Immature natural killer cell (primary cell): ENCODE measurements around the gene SSUH2. TPM values are rescaled to one million over a fixed set of nuclear protein-coding genes. Genes with fewer than 3 reads are reported as not detected.

ENCODE experiments used
- DNase-seq, 3 donors: peaks; one replicate each; pipeline ENCODE4 v3.0.0; 2022; ENCODE audit warnings: mixed read lengths in 1 of 3
- H3K27ac Mint-ChIP-seq, 6 donors: one replicate each; pipeline ENCODE4 v1.8.0; 2020; ENCODE audit warnings: mixed read lengths in 6 of 6, mild to moderate bottlenecking in 5 of 6, inconsistent platforms in 4 of 6, moderate library complexity in 3 of 6
- H3K27me3 Mint-ChIP-seq, 3 donors: one replicate each; pipeline ENCODE4 v1.8.0; 2020 to 2021; ENCODE audit warnings: low read depth in 3 of 3, mild to moderate bottlenecking in 3 of 3, mixed read lengths in 3 of 3, moderate library complexity in 3 of 3, inconsistent platforms in 1 of 3
- H3K36me3 Mint-ChIP-seq, 3 donors: one replicate each; pipeline ENCODE4 v1.8.0; 2020; ENCODE audit warnings: mixed read lengths in 3 of 3, inconsistent platforms in 2 of 3, mild to moderate bottlenecking in 2 of 3
- H3K4me1 Mint-ChIP-seq, 2 donors: one replicate each; pipeline ENCODE4 v1.8.0; 2020; ENCODE audit warnings: inconsistent platforms in 2 of 2, mild to moderate bottlenecking in 2 of 2, mixed read lengths in 2 of 2, moderate library complexity in 1 of 2
- H3K4me3 Mint-ChIP-seq, 5 donors: one replicate each; pipeline ENCODE4 v1.8.0; 2020; ENCODE audit warnings: mild to moderate bottlenecking in 5 of 5, mixed read lengths in 5 of 5, inconsistent platforms in 3 of 5, moderate library complexity in 3 of 5
- H3K9me3 Mint-ChIP-seq, 6 donors: one replicate each; pipeline ENCODE4 v1.8.0; 2020; ENCODE audit warnings: mild to moderate bottlenecking in 6 of 6, mixed read lengths in 6 of 6, inconsistent platforms in 4 of 6, moderate library complexity in 3 of 6
- polyA plus RNA-seq, 3 donors: library from polyadenylated mRNA; unstranded; fragments of 300-500 nt; fragmentation: Illumina TruSeq; gene quantifications; one replicate each; pipeline ENCODE4 v1.2.3, GENCODE V29; 2021

SSUH2 gene
- polyA plus RNA-seq, 3 donors from 2014 or later = not detected

DNA sequence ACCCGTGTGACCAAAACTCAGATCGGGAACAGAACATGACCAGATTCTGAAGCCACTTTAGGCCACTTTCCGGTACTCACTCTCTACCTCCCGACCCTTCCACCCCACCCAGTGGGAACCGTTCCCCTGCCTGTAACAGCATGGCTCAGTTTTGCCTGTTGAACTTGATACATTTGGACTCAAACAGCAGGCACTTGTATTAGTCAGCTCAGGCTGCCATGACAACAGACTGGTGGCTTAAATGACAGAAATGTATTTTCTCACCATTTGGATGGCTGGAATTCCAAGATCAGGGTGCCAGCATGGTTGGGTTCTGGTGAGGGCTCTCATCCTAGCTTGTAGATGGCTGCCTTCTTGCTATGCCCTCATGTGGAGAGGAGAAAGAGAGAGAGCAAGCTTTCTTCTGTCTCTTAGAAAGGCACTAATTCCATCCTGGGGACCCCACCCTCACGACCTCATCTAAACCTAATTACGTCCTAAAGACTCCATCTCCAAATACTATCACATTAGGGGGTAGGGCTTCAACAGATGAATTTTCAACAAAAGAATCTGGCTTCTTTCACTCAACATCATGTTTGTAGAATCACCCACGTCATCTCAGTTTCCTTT lies 9.3 kb upstream of the SSUH2 start:
- no peak overlapping the region for H3K27ac Mint-ChIP-seq

DNA sequence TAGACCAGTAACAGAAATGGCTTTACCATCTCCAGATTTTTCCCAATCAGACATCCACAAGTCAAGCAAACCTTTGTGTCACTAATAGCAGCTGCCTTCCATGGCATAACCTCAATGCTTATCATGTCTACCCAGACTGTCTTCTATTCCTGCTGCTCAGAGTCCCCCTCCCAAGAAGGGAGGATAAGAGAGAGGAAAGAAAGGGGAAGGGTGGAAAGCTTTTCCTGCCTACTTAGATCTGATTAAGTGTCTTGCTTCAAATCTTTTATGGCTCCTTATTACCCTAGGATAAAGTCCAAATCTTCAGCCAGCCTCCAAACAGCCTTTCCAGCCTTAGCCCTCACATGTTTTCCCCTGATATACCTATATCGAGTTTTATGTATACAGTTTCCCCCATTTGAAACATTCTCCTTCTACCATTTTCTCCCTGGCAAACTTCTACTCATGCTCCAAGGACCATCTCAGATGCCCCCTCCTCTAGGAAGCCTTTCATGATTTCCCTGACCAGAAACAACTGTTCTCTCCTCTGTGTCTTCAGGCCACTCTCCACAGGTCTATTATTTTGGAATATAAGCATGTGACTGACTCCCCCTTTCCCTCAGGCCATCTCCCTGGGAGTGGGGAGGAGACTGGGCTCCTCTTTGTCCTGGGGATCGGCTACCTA lies 7.9 kb upstream of the SSUH2 start:
- Mint-ChIP-seq H3K27me3 (peaks cover 3 to 5% (median 3%) of the 10 kb centered on the region in 3 donors), H3K27ac (no peak overlapping the region), H3K4me3 (no peak overlapping the region), H3K4me1 (no peaks in the 10 kb centered on the region), H3K36me3 (no peaks in the 10 kb centered on the region), H3K9me3 (no peaks in the 10 kb centered on the region)
- DNase-seq = no peak

More for the DNA sequence above, 9.3 kb upstream of the SSUH2 start:
- Mint-ChIP-seq H3K4me1 (peaks cover 4 to 6% of the 10 kb centered on the region in 2 donors), H3K36me3 (no peaks in the 10 kb centered on the region), H3K27me3 (peaks cover 3 to 5% (median 3%) of the 10 kb centered on the region in 3 donors), H3K4me3 (no peak overlapping the region), H3K9me3 (no peaks in the 10 kb centered on the region)
- no peak for DNase-seq

DNA sequence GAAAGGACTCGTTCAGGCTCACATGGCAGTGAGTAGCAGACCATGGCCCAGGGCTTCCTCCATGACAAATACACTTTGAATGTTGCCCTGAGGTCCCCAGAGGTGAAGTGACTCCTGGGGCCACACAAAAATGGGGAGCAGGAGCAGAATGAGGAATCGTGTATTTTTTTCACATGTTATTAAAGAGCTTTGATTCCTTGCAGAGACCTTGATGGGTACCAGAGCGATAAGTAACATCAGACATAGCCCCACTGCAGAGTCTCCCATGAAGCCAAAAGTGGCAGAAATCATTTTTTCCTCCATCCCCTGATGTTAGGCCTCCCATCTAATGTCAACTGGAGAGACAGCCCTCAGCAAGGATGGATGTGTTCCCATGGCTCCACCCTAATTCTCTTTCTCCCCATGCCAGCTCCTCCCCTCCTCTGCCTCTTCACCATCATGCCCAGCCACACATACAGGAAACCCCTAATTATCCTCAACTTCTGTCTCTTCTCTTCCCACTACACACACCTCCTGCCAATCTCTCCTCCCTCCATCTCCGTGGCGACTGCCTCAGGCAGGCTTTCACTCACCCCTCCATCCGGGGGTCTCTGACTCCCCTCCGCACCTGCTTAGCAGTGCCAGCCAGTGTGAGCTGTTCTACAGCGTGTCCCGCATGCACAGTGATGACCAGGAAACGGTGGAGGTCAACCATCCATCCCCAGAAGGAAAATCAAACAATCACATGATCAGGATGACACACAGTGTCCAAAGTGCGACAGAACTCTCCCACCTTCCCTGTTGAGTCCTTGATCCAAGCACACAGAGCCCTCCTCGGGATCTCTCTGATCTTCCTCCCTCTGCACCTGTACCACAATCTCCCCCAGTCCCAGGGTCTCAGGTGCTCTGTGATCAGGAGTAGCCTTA lies 7.1 kb upstream of the SSUH2 start:
- Mint-ChIP-seq H3K36me3 (no peaks in the 10 kb centered on the region), H3K27me3 (peaks cover 0 to 5% (median 3%) of the 10 kb centered on the region in 3 donors), H3K27ac (no peak overlapping the region), H3K4me1 (no peaks in the 10 kb centered on the region), H3K4me3 (no peak overlapping the region), H3K9me3 (no peaks in the 10 kb centered on the region)
- DNase-seq = no peak

DNA sequence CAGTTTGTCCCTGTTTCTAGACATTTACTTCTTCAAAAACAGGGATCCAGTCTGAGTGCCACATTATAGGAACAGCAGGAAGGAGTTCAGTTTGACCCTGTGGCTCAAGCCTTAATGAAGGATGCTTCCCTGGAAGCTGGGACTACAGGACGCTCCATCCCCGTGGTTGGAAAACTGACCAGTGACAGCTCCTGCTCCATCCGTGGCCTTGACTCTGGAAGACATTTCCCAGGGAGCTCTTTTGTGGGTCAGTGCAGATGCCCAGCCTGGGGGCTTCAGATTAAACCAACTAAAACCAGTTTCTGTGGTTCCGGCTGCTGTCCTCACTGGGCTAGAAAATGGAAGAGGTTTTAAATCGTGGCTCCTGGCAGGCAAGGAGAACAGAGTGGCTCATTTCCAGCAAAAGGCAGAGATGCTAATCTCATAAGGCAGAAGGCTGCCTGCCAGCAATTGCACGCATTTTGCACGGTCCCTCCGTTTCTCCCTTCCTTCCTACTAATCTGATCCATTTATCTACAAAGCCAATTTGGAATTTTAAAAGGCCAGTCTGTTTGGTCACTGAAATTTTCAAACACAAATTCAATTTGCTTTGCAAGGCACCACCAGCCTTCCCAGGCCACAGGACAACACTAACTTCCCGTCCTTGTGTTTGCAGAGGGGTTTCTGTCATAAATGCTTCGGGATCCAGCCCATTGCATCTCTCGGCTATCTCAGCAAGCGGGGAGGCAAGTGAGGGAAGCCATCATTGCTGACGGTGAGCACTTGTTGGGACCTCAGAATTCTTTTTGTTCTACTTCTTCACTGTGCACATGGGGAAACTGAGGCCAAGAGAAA lies 6.2 kb upstream of the SSUH2 start:
- DNase-seq = no peak
- Mint-ChIP-seq H3K27ac (no peak overlapping the region), H3K4me3 (no peak overlapping the region), H3K27me3 (peaks cover 0 to 7% (median 3%) of the 10 kb centered on the region in 3 donors), H3K9me3 (no peaks in the 10 kb centered on the region), H3K4me1 (no peaks in the 10 kb centered on the region), H3K36me3 (no peaks in the 10 kb centered on the region)

DNA sequence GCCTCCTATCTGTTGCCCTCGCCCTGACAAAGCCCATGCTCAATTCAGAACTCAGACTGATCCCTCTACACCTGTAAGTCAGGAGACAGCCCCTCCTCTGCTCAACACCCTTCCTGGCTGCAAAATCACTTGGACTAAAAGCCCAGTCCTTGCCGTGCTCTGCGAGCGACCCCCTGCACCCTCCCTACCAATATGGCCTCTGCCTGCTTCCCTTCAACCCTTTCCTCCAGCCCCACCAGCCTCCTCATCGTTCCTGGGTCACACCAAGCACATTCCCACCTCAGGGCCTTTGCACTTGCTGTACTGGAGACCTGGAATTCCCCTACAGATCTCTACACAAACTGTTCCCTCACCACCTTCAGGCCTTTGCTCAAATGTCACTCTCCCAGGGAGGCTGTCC lies 5.2 kb upstream of the SSUH2 start:
- DNase-seq = no peak
- H3K4me1 Mint-ChIP-seq = no peaks in the 10 kb centered on the region
- H3K4me3 Mint-ChIP-seq = no peak overlapping the region
- H3K9me3 Mint-ChIP-seq = no peaks in the 10 kb centered on the region
- H3K27me3 Mint-ChIP-seq = peaks cover 0 to 8% (median 3%) of the 10 kb centered on the region in 3 donors
- no peak overlapping the region for H3K27ac Mint-ChIP-seq
- H3K36me3 Mint-ChIP-seq = no peaks in the 10 kb centered on the region

DNA sequence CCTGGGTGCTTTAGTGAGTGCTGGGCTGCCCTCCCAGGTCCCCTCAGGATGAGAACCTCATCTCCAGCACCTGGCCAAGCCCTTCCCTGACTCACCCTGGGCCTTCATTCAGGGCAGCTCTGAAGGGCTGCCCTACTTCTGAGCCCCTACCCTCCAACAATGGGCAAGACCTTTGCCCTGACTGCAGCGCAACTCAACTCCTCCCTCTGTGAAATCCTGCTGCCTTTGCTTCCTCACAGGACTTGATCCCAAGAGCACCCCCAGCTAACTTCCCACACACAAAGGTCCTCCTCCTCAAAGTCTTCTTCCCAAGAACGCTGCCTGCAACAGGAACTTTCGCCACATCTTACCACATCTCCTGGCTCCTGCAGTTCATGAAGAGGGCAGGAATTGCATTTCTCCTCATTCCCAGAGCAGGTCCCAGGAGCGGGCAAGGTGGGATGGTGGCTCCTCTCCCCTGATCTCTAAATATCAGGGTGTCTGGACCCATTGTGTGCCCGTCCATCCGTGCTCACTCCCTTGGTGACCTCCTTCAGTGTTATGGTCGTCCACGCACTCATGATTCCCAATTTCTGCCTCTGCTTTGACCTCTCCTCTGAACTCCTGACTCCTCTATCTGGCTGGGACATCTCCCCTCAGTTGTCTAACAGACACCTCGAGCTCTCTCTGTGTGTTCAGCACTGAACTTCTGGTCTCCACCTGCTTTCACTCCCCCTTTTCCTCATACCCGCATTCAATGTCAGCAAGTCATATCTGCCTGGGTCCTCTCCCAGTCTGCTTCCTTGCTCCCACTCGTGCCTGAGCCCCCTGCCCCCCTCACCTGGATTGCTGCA lies 4.5 kb upstream of the SSUH2 start:
- no peak overlapping the region for H3K4me3 Mint-ChIP-seq
- DNase-seq = no peak
- no peaks in the 10 kb centered on the region for H3K4me1 Mint-ChIP-seq
- H3K9me3 Mint-ChIP-seq = no peaks in the 10 kb centered on the region
- no peak overlapping the region for H3K27ac Mint-ChIP-seq
- no peaks in the 10 kb centered on the region for H3K36me3 Mint-ChIP-seq
- H3K27me3 Mint-ChIP-seq = peaks cover 0 to 8% (median 3%) of the 10 kb centered on the region in 3 donors

DNA sequence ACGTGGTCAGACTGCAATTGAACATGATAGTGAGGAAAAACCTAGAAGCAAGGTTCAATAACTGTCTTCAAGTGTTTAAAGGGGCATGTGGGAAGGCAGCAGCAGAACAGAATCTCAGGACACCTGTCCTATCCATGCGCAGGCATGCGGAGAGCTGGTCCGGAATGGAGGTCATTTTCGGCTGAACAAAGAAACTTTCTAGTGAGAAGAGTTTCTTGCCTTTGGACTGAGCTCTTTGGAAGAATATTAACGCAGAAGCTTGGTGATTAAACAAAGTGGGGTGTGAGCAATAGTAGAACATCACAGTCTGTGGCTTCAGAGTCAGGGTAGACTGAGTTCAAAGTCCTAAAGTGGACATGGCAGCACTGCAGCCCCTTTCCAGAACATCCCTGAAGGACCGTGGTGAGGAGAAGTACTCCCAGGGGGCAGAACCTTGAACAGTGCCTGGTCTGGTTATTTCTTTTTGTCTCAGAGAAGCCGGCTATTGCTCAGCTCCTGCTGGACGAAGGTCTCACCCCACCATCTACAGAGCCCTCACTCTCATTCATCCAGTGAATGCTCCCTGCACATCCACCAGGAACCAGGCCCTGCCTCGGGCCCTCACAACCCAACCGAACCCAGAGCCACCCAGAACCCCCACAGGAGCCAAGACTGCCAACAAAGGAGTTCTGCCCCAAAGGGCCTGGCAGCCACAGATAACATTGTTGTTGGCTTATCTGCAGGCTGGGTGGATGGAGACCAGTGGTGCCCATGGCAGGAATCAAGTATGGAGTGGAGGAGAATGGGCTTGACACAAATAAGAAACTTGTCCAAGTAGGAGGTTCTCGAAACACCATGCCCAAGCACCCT lies 2.8 kb upstream of the SSUH2 start:
- Mint-ChIP-seq H3K27ac (no peak overlapping the region), H3K9me3 (no peaks in the 10 kb centered on the region), H3K27me3 (peaks cover 0 to 6% (median 3%) of the 10 kb centered on the region in 3 donors), H3K36me3 (no peaks in the 10 kb centered on the region), H3K4me1 (no peaks in the 10 kb centered on the region), H3K4me3 (no peak overlapping the region)
- no peak for DNase-seq

DNA sequence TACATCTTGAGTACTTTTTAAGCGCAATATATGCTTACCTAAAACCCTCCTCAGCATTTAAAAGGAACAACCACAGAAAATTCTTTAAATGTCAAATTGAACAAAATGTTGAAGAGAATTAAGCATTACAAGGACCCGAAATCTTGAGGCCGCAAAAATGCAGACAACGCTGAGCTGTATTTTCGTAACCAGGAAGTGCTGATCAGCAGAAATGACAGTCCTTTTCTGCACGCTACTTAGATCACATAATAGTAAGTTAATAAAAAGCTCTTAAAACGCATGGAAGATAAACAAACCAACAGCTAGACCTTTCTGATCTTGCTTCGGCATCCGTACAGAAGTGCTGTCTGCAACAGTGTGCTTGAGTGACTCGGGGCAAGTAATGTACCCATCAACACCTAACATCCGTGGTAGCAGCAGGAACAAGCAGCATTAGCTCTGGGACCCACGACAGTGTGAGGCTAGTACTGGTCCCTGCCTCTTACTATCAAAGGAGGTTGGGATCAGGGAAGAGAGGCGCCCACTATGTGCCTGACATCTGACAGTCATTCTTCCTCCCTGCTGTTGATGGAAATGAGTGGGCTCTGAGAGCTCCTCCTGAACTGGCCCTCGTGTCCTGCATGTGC lies 1.8 kb upstream of the SSUH2 start:
- no peaks in the 10 kb centered on the region for H3K36me3 Mint-ChIP-seq
- peaks cover 0 to 6% (median 0%) of the 10 kb centered on the region in 3 donors for H3K27me3 Mint-ChIP-seq
- no peak for DNase-seq

DNA sequence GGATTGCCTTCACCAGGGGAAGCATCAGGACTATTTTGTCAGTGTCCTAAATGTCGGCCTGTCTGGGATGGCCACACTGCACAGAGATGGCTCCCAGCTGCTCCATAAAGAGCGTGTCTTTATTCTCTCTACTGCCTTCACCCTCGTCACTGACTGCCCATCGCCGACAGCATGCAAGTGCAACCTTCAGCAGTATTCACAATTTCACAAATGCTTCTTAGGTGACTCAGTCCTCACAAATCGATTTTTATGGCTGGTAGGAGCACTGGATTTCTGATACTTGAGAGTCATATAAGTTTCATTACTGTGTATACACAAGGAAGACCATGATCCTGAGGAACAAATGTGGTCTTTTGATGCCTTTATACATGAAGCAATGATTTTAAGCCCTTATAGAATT lies 1.1 kb upstream of the SSUH2 start:
- Mint-ChIP-seq H3K27me3 (peaks cover 0 to 7% (median 0%) of the 10 kb centered on the region in 3 donors), H3K36me3 (no peaks in the 10 kb centered on the region), H3K4me1 (no peaks in the 10 kb centered on the region), H3K9me3 (no peaks in the 10 kb centered on the region), H3K27ac (no peak overlapping the region), H3K4me3 (no peak overlapping the region)
- DNase-seq = no peak

More for the DNA sequence above, 1.8 kb upstream of the SSUH2 start:
- Mint-ChIP-seq H3K4me1 (no peaks in the 10 kb centered on the region), H3K4me3 (no peak overlapping the region), H3K9me3 (no peaks in the 10 kb centered on the region), H3K27ac (no peak overlapping the region)

DNA sequence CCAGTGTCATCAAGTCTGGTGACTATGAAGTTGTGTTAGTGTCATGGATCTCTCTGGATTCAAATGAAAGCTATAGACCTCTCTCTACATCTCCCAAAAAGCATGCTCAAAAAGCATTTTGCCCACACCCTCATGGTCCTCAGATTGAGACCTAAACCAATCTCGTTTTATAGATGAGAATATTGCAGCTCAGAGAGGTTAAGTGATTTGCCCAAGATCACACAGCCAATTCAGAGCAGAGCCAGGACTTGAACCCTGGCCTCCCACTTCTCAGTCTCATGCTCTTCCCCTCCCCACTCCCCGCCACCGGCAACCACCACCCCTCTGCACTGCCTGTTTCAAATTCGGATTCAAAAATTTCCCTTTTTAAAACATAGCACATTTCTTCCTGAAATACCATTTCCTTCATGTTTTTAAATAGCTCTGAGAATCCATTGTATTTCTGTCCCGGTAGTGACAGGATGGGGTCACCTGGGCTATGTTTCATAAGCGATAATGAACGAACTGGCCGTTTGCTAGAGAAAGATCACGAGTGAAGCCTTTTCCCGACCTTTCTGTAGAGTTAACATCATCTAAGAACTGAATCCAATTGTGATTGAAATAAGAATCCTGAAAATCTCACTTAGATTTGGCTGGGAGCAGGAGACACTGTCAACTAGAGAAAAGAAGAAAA lies 769 bp downstream of the SSUH2 start:
- Mint-ChIP-seq H3K36me3 (no peaks in the 10 kb centered on the region), H3K27me3 (peaks cover 0 to 5% (median 0%) of the 10 kb centered on the region in 3 donors), H3K4me1 (no peaks in the 10 kb centered on the region), H3K9me3 (no peaks in the 10 kb centered on the region), H3K4me3 (no peak overlapping the region), H3K27ac (no peak overlapping the region)
- DNase-seq = no peak

DNA sequence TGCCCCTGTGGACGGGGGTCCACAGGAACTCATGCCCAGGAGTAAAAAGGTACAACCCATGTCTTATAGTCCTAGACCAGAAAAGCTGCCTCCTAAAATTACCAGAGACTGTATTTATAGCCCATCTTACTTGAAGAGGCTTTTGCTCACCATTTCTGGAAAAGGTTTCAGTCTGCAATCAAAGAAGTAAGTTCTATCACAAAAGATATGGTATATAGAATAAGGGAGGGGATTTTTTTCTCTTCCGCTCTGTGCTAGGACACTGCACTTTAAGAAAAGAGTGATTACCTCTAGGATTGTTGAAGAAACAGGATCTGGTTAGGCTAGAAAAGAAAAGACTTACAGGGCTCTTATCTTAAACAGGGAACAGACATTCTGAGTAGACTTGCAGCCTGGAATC lies 2.6 kb downstream of the SSUH2 start:
- Mint-ChIP-seq H3K36me3 (no peaks in the 10 kb centered on the region), H3K4me3 (no peak overlapping the region), H3K4me1 (no peaks in the 10 kb centered on the region), H3K27me3 (peaks cover 0 to 8% (median 0%) of the 10 kb centered on the region in 3 donors), H3K9me3 (no peaks in the 10 kb centered on the region), H3K27ac (no peak overlapping the region)
- no peak for DNase-seq
